Stimulated activated naive CD8-positive, alpha-beta T cell treated with anti-CD3 and anti-CD28 coated beads, Interleukin-15, Interleukin-2, amounts not matched to agents 100 U/mL and 50 U/mL, for 24 hours (primary cell): ENCODE data around the gene MATN3.
"Not testable (repeated sequence)": the region's sequence is repeated elsewhere in the genome, so short reads cannot be mapped to it uniquely, and the experiment has no call there.

ENCODE experiments used
- ATAC-seq: fragments of 150-1000 bp; cut with Tn5 transposase; one replicate; pipeline ENCODE4 v1.10.0; 2021
- DNase-seq: peaks from one replicate; pipeline ENCODE4 v3.0.0; 2021

Gene MATN3

GRCh38 chr2:20012282-20013125 lies at the start of gene MATN3:
Gene MATN3 (minus strand): TSS chr2:20012668. CDS start chr2:20012631, 37 bp downstream.
- DNase-seq (peak; percentile 8), ATAC-seq (no peak)

GRCh38 chr2:20061940-20062339 lies 49.5 kb upstream of the MATN3 start:
- DNase-seq, result no peak
- ATAC-seq, result no peak

GRCh38 chr2:20061476-20061875 lies 49.0 kb upstream of the MATN3 start:
- DNase-seq (no peak), ATAC-seq (no peak)

DNA sequence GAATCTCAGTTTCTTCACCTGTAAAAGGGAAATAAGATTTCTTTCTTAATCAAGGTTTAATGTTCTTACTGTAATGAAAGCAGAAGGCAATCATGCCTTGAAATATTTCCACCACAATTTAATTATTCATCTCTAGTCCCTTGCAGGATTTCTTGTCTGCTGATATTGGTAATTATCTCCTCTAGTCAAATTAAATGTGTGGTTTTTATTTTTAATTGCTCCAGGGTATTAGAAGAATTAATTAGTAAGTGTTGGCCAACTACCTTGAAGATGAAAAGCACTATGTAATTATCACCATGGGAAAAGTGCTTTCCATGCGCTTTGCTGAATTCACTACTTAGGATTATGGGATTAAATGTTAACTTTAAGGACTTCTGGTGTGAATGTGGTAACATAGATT lies 47.6 kb upstream of the MATN3 start:
- DNase-seq (no peak), ATAC-seq (no peak)

DNA sequence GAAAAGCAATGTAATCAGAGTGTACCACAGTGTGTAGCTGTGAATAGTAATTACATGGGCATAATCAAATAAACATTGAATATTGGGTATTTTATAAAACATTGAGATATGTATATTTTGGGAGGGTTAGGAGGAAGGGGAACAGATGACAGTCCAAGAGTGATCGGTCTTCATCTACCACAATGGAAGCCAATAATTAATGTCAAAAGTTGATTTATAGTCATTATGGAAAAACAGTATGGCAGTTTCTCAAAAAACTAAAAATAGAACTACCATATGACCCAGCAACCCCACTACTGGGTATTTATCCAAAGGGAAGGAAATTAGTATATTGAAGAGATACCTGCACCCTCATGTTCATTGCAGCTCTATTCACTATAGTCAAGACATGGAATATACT lies 44.8 kb upstream of the MATN3 start:
- DNase-seq (no peak), ATAC-seq (no peak)

DNA sequence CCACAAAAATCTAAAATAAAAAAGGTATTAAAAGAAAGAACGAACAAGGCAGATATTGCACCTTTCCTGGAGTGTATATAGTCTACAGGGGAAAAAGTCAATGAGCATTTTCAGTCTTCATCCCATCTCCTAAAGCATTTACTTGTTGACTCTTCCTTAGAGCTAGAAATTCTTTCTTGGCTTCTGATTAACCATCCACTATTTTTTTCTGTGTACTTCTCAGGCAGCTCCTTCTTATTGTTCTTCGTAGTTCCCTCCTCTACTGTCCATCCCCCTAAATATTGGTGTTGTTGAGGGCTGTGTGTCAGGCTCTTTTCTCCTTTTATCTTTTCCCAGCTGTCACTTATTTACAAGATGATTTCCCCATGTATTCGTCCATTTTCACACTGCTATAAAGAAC lies 42.5 kb upstream of the MATN3 start:
- ATAC-seq (no peak), DNase-seq (no peak)

- ATAC-seq, result no peak
Measured at GRCh38 chr2:20054119-20054518, 41.7 kb upstream of the MATN3 start.

DNA sequence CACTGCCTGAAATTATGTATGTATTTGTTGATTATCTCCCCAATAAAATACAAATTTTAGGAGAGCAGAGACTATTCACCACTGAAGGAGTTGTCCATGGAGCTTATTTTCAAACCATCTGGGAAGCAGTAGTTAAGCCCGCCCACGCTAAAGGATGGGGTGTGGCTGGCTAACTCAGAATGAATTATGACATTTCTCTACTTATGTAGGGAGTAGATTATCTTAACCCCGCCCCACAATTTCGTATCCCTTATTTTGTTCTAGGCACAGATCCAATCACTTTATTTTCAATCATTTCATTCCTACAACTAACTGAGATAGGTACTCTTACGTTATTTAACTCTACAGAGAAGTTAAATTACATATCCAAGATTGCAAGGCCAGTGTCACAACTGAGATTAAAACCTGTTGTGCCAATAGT lies 40.4 kb upstream of the MATN3 start:
- DNase-seq, result peak; percentile 9
- ATAC-seq, result no peak

More at GRCh38 chr2:20054119-20054518, 41.7 kb upstream of the MATN3 start:
- DNase-seq, result no peak

- DNase-seq, result no peak
- no peak for ATAC-seq
Measured at GRCh38 chr2:20052229-20052851, 39.9 kb upstream of the MATN3 start.

GRCh38 chr2:20051532-20052228 lies 39.2 kb upstream of the MATN3 start, which contains the start of gene LAPTM4A:
Gene LAPTM4A (minus strand): TSS chr2:20051628. CDS start chr2:20051520, 108 bp downstream.
- peak; percentile 96 for DNase-seq

DNA sequence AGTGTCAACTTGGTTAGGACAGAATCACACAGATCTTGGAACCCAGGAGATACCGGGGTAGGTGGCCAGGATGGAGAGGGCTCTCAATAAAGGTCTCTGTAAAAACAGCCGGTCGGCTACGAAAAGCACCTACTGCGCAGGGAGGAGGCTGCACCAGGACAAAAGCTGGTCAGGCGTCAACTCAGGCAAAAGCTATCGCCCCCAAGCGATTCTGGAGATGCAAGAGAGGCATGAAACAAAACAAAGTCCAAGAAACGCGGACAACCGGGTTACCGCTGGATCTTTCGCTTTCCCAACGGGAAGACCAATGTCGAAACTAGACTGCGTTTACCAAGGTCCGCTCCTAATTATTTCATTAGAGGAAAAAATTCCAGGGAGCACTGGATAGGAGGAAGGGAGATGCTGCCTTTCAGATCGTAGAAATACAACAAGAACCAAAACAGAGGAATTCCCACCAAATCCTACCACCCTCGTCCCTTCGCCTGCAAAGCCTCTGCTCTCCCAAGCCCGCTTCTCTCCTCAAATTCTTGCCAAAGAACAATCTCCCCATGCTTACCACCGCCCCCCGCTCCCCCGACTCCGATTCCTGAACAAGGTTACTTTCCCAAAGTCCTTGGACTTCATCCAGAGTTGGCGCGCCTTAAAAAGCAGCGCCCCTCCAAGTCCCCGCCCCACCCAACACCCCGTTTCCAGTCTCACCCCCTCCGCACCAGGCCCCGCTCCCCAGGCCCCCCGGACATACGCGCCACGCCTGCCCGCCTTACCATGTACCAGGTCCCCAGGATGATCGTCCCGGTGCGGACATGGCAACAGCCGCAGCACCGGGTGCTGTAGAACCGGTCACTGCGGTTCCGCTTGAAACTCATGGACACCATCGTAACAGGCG lies 38.4 kb upstream of the MATN3 start:
- DNase-seq, result peak; percentile 30
- peak; percentile 20 for ATAC-seq

More at GRCh38 chr2:20051532-20052228, 39.2 kb upstream of the MATN3 start, which contains the start of gene LAPTM4A:
- peak; percentile 97 for ATAC-seq

GRCh38 chr2:20050104-20050645 lies 37.7 kb upstream of the MATN3 start:
- ATAC-seq (no peak), DNase-seq (peak; percentile 29)

DNA sequence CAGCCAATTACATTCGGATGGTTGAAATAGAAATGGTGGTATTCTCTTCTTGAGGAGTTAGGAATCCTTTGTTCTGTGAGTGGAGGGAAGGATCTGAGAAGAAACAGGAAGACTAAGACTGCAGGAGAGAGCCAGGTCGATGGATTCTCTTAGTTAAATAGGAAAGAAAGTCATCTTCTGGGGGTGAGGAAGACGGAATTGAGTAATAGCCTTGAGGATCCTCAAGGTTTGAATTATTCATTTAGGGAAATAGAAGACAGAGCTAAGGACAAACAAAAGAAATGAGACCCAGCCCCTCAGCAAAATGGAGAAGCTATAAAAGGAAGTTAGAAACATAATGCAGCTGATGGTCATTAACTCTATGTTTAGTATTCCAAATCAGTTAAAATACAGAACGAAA lies 37.2 kb upstream of the MATN3 start:
- ATAC-seq, result no peak
- DNase-seq, result no peak

DNA sequence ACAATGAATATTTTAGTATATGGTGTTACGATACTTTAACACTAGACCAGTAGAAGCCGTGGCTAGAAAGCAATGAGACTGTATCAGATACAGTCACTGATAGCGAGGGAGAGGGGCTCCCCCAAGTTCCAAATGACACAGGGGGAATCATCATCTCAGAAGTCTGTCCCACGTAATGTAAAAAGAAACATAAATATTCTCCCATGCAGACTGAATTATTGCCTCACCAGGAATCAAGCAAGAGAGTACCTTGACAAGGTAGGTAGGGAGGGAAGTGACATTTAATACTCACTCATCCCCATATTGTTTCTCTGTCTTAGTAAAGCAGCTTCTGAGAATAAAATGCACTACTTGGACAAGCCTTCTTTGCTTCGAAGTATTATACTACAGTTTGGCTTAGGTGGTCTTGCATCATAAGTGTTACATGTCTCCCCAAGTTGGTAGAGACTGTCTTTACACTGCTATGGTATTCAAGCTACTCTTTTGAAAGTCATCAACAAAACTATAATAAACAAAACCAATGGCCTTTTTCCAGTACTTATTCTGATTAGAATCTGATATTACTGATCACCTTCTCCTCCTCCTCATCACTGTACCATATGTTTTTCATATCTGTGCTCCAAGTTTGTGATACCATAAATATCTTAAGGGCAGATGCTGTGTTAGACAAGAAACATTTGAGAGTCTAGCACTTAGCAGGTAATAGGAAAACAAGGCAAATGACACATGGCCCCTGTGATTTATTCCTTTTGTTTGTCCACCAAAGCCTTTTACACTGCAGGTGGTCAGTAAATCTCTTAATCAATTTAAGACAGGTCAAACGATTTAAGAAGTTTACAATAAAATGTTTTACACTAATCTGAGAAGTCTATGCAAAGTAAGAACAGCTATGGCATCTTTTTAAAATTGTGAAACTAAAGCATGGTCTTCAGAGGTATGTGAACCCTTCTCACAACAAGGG lies 36.3 kb upstream of the MATN3 start:
- DNase-seq (no peak), ATAC-seq (no peak)

GRCh38 chr2:20045712-20046292 lies 33.3 kb upstream of the MATN3 start:
- not testable (repeated sequence) for DNase-seq, ATAC-seq

GRCh38 chr2:20044778-20045177 lies 32.3 kb upstream of the MATN3 start:
- DNase-seq, result no peak
- ATAC-seq, result no peak

DNA sequence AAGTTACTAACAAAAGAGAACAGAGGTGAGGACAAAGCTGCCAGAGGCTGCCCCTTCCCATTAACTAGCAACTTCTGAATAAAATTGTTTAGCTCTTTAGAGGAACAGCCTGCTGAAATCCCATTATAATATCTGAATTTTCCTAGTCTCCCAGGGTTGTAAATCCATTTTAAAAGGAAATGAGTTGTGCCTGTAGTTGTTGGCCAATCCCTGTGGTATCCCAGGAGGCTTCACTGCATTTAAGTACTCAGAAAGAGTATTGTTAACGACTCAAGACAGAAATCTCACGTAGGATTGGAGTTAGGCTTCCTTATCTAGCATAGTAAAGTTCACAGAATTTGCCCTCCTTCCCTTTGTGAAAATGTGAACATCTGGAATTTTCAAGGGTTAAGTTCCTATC lies 30.1 kb upstream of the MATN3 start:
- no peak for DNase-seq
- ATAC-seq, result no peak

DNA sequence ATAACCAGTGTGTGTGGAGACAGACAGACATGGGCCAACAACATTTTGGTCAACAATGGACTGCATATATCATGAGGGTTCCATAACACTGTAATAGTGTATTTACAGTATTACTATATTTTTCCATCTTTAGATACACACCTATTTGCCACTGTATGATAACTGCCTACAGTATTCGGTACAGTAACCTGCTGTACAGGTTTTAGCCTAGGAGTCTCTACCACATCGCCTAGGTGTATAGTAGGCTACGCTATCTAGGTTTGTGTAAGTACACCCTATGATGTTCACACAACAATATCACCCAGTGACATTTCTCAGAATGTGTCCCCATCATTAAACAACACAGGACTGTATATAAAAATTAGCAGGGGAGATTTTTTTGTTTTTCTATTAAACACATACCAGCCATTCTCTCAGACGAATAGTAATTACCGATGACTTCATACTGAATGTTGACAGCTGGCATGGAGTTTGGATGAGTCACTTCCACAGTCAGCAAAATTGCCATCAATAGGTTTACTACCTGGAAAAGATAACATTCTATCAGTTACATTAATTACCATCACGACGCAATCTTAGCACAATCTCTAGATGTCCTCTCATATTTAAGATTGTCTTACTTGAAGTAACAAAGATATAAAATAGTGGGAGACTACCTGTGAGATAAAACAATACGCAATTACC lies 28.2 kb upstream of the MATN3 start:
- DNase-seq (no peak), ATAC-seq (no peak)

GRCh38 chr2:20037660-20038059 lies 25.2 kb upstream of the MATN3 start:
- DNase-seq (no peak), ATAC-seq (no peak)
